Mesendoderm (in vitro differentiated cells): ENCODE results near the gene FPR1.

ENCODE experiments used
- DNase-seq: peaks from one replicate; pipeline ENCODE4 v3.0.0; 2013
- H2AK5ac ChIP-seq: 2 replicates; pipeline ENCODE4 v1.6.1; 2013; ENCODE audit warnings: low read length, inconsistent platforms
- H2BK120ac ChIP-seq: 2 replicates; pipeline ENCODE4 v1.6.1; 2013; ENCODE audit warnings: low read depth, mild to moderate bottlenecking, low read length, moderate library complexity, mixed read lengths
- H2BK15ac ChIP-seq: replicated peaks from 2 replicates; pipeline ENCODE4 v1.6.1; 2013; ENCODE audit warnings: low read depth, mild to moderate bottlenecking, moderate library complexity
- H2BK5ac ChIP-seq: 2 replicates; pipeline ENCODE4 v1.6.1; 2013; ENCODE audit warnings: low read length, inconsistent platforms
- H3K18ac ChIP-seq: 2 replicates; pipeline ENCODE4 v1.6.1; 2013; ENCODE audit warnings: mild to moderate bottlenecking, low read length, mixed read lengths
- H3K23ac ChIP-seq: one replicate; pipeline ENCODE4 v1.6.1; 2013; ENCODE audit warnings: low read length
- H3K27ac ChIP-seq: 2 replicates; pipeline ENCODE4 v1.5.1; 2013; ENCODE audit warnings: low read depth, mild to moderate bottlenecking, inconsistent platforms, low read length, moderate library complexity
- H3K27me3 ChIP-seq: 2 replicates; pipeline ENCODE4 v1.6.1; 2013; ENCODE audit warnings: low read length, control low read depth, mild to moderate bottlenecking, inconsistent platforms; ENCODE audit not compliant: insufficient read depth, poor library complexity
- H3K36me3 ChIP-seq: 2 replicates; pipeline ENCODE4 v1.6.1; 2013; ENCODE audit warnings: low read length, inconsistent platforms; ENCODE audit not compliant: control insufficient read depth, insufficient read depth
- H3K4ac ChIP-seq: one replicate; pipeline ENCODE4 v1.6.1; 2013; ENCODE audit warnings: low read depth, mild to moderate bottlenecking, low read length, moderate library complexity
- H3K4me1 ChIP-seq: 2 replicates; pipeline ENCODE4 v1.6.1; 2013; ENCODE audit warnings: low read depth, low read length, inconsistent platforms; ENCODE audit not compliant: control insufficient read depth
- H3K4me2 ChIP-seq: 2 replicates; pipeline ENCODE4 v1.6.1; 2013; ENCODE audit warnings: low read length
- H3K4me3 ChIP-seq: 2 replicates; pipeline ENCODE4 v1.5.1; 2013; ENCODE audit warnings: mild to moderate bottlenecking, low read length
- H3K56ac ChIP-seq: one replicate; pipeline ENCODE4 v1.6.1; 2013; ENCODE audit warnings: low read length
- H3K79me1 ChIP-seq: 2 replicates; pipeline ENCODE4 v1.6.1; 2013; ENCODE audit warnings: low read length, inconsistent platforms
- H3K79me2 ChIP-seq: 2 replicates; pipeline ENCODE4 v1.6.1; 2013; ENCODE audit warnings: mild to moderate bottlenecking, low read length; ENCODE audit not compliant: control insufficient read depth, insufficient read depth
- H3K9ac ChIP-seq: 2 replicates; pipeline ENCODE4 v1.6.1; 2013; ENCODE audit warnings: low read length, inconsistent platforms
- H4K5ac ChIP-seq: one replicate; pipeline ENCODE4 v1.6.1; 2013; ENCODE audit warnings: low read length
- H4K8ac ChIP-seq: one replicate; pipeline ENCODE4 v1.6.1; 2013; ENCODE audit warnings: low read depth, mild to moderate bottlenecking, control low read depth, low read length, moderate library complexity
- WGBS: extraction: QIAGEN DNeasy Blood & Tissue Kit; methylation state at CpG from one replicate; pipeline ENCODE4 v1.1.7; 2013; ENCODE audit warnings: low lambda C conversion rate, missing lambda C conversion rate; ENCODE audit not compliant: insufficient coverage; ENCODE audit errors: extremely low coverage; 5-methylcytosine and 5-hydroxymethylcytosine counted together

The FPR1 gene

DNA sequence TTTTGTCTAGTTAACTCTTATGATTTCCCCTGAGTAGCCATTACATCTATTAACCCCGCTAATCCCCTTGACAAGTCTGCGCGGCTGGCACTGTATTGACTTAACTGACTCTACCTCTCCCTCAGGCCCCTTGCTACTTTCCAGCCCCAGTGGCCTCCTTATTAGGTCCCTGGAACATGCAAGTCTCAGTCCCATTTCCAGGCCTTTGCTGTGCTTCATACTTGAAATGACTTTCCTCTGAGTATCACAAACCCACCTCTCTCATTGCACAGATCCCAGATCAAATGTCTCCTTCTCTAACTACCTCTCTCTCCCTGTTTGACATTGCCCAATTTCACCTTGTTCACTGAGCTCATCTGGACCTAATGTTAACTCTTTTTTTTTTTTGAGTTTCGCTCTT is 45.4 kb downstream of the FPR1 start:
- H2BK120ac ChIP-seq = no peak overlapping the region
- no peak overlapping the region for H4K5ac ChIP-seq
- no peak overlapping the region for H3K4ac ChIP-seq
- H3K79me2 ChIP-seq = no peaks in the 10 kb centered on the region
- no peak overlapping the region for H3K4me2 ChIP-seq
- no peak overlapping the region for H4K8ac ChIP-seq
- no peaks in the 10 kb centered on the region for H3K27me3 ChIP-seq
- peaks cover 1% of the 10 kb centered on the region for H3K36me3 ChIP-seq
- no peak overlapping the region for H3K23ac ChIP-seq
- H3K9ac ChIP-seq = no peak overlapping the region
- H2BK15ac ChIP-seq = no peak overlapping the region
- H3K79me1 ChIP-seq = no peaks in the 10 kb centered on the region
- H2AK5ac ChIP-seq = no peak overlapping the region
- no peak overlapping the region for H3K56ac ChIP-seq
- no peaks in the 10 kb centered on the region for H3K4me1 ChIP-seq
- no CpG with 5 or more reads among the region's 4 CpGs for WGBS
- no peak overlapping the region for H3K27ac ChIP-seq
- no peak overlapping the region for H3K4me3 ChIP-seq
- H3K18ac ChIP-seq = no peak overlapping the region
- no peak for DNase-seq
- no peak overlapping the region for H2BK5ac ChIP-seq

GRCh38 chr19:51704626-51705025 is 47.1 kb downstream of the FPR1 start:
- Histone ChIP-seq H2BK15ac (no peak overlapping the region), H2AK5ac (no peak overlapping the region), H3K4me3 (peak overlapping the region; percentile 36), H3K36me3 (peaks cover 1% of the 10 kb centered on the region), H3K4ac (peak overlapping the region; percentile 8), H2BK5ac (no peak overlapping the region), H3K79me1 (no peaks in the 10 kb centered on the region), H3K9ac (peak overlapping the region; percentile 90), H3K27me3 (no peaks in the 10 kb centered on the region), H3K27ac (peak overlapping the region; percentile 63), H3K4me2 (peak overlapping the region; percentile 60), H2BK120ac (no peak overlapping the region), H4K5ac (no peak overlapping the region), H3K4me1 (no peaks in the 10 kb centered on the region), H3K79me2 (no peaks in the 10 kb centered on the region), H3K56ac (peak overlapping the region; percentile 75), H3K23ac (peak overlapping the region; percentile 11), H3K18ac (peak overlapping the region; percentile 83), H4K8ac (peak overlapping the region; percentile 98)
- WGBS = no CpG with 5 or more reads among the region's 4 CpGs
- no peak for DNase-seq

DNA sequence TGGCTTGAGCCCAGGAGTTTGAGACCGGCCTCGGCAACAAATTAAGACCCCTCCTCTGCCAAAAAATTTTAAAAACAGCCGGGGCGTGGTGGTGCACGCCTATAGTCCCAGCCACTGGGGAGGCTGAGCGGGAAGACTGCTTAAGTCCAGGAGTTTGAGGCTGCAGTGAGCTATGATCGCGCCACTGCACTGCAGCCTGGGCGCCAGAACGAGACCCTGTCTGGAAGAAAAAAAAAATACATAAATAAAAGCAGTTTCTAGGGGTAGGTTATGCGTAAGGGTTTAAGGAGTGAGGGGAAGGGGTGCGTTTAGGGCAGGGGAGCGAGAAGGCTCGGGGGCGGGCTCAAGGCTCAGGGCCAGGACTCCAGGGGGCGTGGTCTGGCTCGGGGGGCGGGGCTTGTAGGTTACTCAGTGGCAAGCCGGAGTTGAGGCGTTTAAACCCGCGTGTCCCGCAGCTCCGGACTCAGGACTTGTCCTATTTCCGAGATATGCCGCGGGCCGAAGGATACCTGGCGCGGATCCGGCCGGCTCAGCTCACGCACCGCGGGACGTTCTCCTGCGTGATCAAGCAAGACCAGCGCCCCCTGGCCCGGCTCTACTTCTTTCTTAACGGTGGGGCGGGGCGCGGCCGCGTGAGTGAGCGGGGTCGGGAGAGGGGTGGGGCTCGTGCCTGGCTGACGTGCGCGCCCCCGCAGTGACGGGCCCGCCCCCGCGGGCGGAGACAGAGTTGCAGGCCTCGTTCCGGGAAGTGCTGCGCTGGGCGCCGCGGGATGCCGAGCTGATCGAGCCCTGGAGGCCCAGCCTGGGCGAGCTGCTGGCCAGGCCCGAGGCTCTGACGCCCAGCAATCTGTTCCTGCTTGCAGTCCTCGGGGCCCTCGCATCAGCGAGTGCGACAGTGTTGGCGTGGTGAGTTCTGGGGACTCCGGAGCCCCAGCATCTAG is 47.8 kb downstream of the FPR1 start:
- no CpG with 5 or more reads among the region's 74 CpGs for WGBS

GRCh38 chr19:51702825-51703574 is 48.7 kb downstream of the FPR1 start:
- Histone ChIP-seq H2BK120ac (no peak overlapping the region), H3K27me3 (no peaks in the 10 kb centered on the region), H4K8ac (no peak overlapping the region), H3K36me3 (peaks cover 1% of the 10 kb centered on the region), H3K23ac (no peak overlapping the region), H3K4ac (peak overlapping the region; percentile 56), H3K4me2 (peak overlapping the region; percentile 19), H4K5ac (no peak overlapping the region), H3K79me2 (no peaks in the 10 kb centered on the region), H2AK5ac (no peak overlapping the region), H3K56ac (peak overlapping the region; percentile 69), H3K18ac (peak overlapping the region; percentile 42), H3K4me1 (no peaks in the 10 kb centered on the region), H3K79me1 (peaks cover 4% of the 10 kb centered on the region), H3K9ac (peak overlapping the region; percentile 50), H3K4me3 (peak overlapping the region; percentile 4), H2BK5ac (no peak overlapping the region), H2BK15ac (no peak overlapping the region), H3K27ac (peak overlapping the region; percentile 67)
- peak; percentile 91 for DNase-seq
- WGBS = no CpG with 5 or more reads among the region's 46 CpGs

More for the DNA sequence above, 47.8 kb downstream of the FPR1 start:
- Histone ChIP-seq H3K56ac (peak overlapping the region; percentile 82), H3K4me3 (peak overlapping the region; percentile 49), H3K36me3 (peaks cover 1% of the 10 kb centered on the region), H3K4me1 (no peaks in the 10 kb centered on the region), H3K4ac (peak overlapping the region; percentile 56), H4K5ac (no peak overlapping the region), H3K79me2 (no peaks in the 10 kb centered on the region), H4K8ac (peak overlapping the region; percentile 98), H3K27me3 (no peaks in the 10 kb centered on the region), H3K9ac (peak overlapping the region; percentile 90), H3K23ac (peak overlapping the region; percentile 51), H2BK15ac (no peak overlapping the region), H2AK5ac (no peak overlapping the region), H3K79me1 (peaks cover under 1% of the 10 kb centered on the region), H3K4me2 (peak overlapping the region; percentile 60), H2BK5ac (peak overlapping the region; percentile 12), H2BK120ac (no peak overlapping the region), H3K27ac (peak overlapping the region; percentile 63), H3K18ac (peak overlapping the region; percentile 83)
- DNase-seq = peak; percentile 98

- no peak overlapping the region for H4K5ac ChIP-seq
- H3K23ac ChIP-seq = no peak overlapping the region
- H3K4ac ChIP-seq = no peak overlapping the region
- no CpG with 5 or more reads among the region's 27 CpGs for WGBS
- no peak overlapping the region for H4K8ac ChIP-seq
- H3K79me2 ChIP-seq = no peaks in the 10 kb centered on the region
- peaks cover 7% of the 10 kb centered on the region for H3K79me1 ChIP-seq
- no peak overlapping the region for H2BK15ac ChIP-seq
- H3K56ac ChIP-seq = peak overlapping the region; percentile 66
- no peak overlapping the region for H2AK5ac ChIP-seq
- H3K4me1 ChIP-seq = no peaks in the 10 kb centered on the region
- peak overlapping the region; percentile 19 for H3K4me2 ChIP-seq
- no peak overlapping the region for H2BK120ac ChIP-seq
- H3K27me3 ChIP-seq = no peaks in the 10 kb centered on the region
- peaks cover 4% of the 10 kb centered on the region for H3K36me3 ChIP-seq
- H3K4me3 ChIP-seq = no peak overlapping the region
- peak; percentile 93 for DNase-seq
- no peak overlapping the region for H2BK5ac ChIP-seq
- H3K18ac ChIP-seq = no peak overlapping the region
- H3K27ac ChIP-seq = peak overlapping the region; percentile 67
- peak overlapping the region; percentile 50 for H3K9ac ChIP-seq
Observed at GRCh38 chr19:51702103-51702824, 49.4 kb downstream of the FPR1 start.
